ENCODE data around the gene CUBN. TPM values are rescaled to one million over a fixed set of nuclear protein-coding genes. Genes with fewer than 3 reads are reported as not detected.
A peak's percentile ranks its signal among the peaks of the same experiment; 100 is the strongest.

The CUBN gene
- total and polyA plus RNA-seq, 2 of the 13 experiments (the other 11 are each of a cell fraction or from before 2014, with no cell fraction given): 0.27 to 0.32 TPM

DNA sequence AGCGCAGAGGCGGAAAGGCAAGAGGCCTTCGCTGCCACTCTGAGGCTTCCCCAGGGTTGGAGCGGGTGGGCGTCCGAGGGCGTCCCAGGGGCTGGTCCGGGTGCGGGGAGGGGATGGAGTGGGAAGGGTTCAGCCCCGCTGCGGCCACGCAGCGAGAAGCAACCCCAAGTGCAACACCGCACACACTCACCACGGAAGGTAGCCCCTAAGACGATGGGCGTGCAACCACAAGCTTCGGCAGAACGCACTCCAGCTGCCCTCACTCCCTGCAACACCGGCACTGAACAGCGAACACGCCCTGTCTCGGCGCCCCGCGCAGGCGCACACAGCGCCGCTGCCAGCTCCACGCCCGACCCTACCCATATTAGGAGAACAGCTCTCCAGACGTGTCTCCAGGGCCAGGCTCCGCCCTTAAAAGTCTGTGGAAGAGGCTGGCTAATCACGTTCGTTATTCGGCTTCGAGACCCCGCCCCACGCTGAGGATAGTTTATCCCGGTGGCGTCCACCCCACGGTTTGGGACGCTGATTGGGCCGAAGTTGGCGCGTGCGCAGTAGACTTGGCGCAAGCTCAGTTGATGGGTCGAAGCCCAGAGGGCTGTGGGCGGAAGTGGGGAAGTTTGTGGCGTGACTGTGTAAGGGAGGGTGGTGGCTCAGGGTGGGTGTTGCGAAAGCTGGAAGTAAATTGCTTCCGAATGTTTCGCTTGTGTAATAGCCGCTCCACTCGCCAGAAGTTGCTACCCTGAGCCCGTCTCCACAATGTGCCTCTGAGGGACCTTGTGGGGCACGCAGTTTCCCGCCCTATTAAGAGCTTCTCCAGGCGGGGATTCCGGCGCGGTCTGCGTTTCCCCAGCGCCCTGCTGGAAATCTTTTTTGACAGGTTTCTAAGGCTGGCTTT lies 312.2 kb downstream of the CUBN start, which contains the start of gene RSU1 (continued):
- TF ChIP-seq ZNF776 (CRISPR knock-in tag; IDR thresholded peaks at IDR 0.05): 0 out of 2 replicates have a peak, but pooled peaks have one; percentile 60
- TF ChIP-seq ZNF430 (CRISPR knock-in tag; IDR thresholded peaks at IDR 0.05): peak; percentile 60; the same call in 1 of the 2 replicates
- peak; percentile 33; the same call in 1 of the 2 replicates for TF ChIP-seq ZNF768 (CRISPR knock-in tag; IDR thresholded peaks at IDR 0.05)
- peak; percentile 61; the same call in 1 of the 2 replicates for TF ChIP-seq NR0B2 (CRISPR knock-in tag; IDR thresholded peaks at IDR 0.05)
- peak; percentile 64 for TF ChIP-seq UBTF (CRISPR knock-in tag; IDR thresholded peaks at IDR 0.05)
- no peak for TF ChIP-seq SETDB1 (CRISPR knock-in tag; IDR thresholded peaks at IDR 0.05; ENCODE audit: borderline replicate concordance)
- TF ChIP-seq BRCA1 (CRISPR knock-in tag; IDR thresholded peaks at IDR 0.05): 0 out of 2 replicates have a peak, but pooled peaks have one; percentile 45
- peak; percentile 52; the same call in 1 of the 2 replicates for TF ChIP-seq ZHX2 (IDR thresholded peaks at IDR 0.05; ENCODE audit: low read depth)
- TF ChIP-seq ZHX2 (CRISPR knock-in tag; IDR thresholded peaks at IDR 0.05; ENCODE audit: borderline replicate concordance): no peak
- no peak for TF ChIP-seq ZBTB42 (CRISPR knock-in tag; IDR thresholded peaks at IDR 0.05)
- TF ChIP-seq SYNCRIP (IDR thresholded peaks at IDR 0.05; ENCODE audit: insufficient read depth, low read depth, low read length): no peak
- TF ChIP-seq, protein P1, sequence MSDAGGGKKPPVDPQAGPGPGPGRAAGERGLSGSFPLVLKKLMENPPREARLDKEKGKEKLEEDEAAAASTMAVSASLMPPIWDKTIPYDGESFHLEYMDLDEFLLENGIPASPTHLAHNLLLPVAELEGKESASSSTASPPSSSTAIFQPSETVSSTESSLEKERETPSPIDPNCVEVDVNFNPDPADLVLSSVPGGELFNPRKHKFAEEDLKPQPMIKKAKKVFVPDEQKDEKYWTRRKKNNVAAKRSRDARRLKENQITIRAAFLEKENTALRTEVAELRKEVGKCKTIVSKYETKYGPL (CRISPR knock-in tag; IDR thresholded peaks at IDR 0.05): peak; percentile 87
- TF ChIP-seq HNF1A (IDR thresholded peaks at IDR 0.05; ENCODE audit: low read depth): no peak
- TF ChIP-seq HNF1A (CRISPR knock-in tag; IDR thresholded peaks at IDR 0.05; ENCODE audit: borderline replicate concordance): peak; percentile 35; the same call in 1 of the 2 replicates
